ENCODE data around the gene DTX3.
A peak's percentile ranks its signal among the peaks of the same experiment; 100 is the strongest.

The DTX3 gene

DNA sequence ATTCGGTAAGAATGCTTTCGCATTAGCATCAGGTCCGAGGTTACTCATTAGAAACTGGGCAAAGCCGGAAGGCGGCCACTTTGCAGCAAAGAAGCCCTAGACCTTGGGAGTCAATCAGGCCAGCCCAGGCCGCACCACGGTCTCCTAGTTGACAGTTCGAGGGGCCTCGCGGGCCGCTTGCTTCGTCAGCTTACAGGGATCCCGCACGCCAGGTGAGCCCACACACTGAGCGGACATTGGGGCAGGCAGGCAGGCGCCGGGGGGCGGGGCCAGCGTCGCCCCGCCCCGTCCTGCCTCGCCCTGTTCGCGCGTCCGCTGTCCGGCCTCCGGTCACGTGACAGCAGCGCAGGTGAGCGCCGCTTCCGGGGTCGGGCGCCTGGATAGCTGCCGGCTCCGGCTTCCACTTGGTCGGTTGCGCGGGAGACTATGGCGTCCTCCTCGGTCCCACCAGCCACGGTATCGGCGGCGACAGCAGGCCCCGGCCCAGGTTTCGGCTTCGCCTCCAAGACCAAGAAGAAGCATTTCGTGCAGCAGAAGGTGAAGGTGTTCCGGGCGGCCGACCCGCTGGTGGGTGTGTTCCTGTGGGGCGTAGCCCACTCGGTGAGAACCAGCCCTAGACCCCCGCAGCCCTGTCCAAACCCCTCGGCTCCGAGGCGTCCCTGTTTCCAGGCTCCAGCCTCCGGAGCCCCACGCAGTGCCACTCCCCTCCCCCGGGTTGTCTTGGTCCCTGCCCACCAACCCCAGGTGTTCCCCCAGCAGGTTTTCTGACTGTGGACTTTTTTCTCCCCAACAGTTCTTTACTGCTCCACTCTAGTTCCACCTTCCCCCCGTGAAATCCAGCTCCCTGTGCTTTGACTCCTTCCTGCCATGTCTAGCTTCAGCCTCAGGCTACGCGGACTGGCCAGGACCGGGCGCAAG, 13.5 kb upstream of the DTX3 start, which contains the start of gene PIP4K2C:
PIP4K2C (plus strand) TSS at position 329 of the 918 bp plus-strand sequence; CDS start at position 427, 98 bp downstream.
- Histone ChIP-seq H3K4me1 (ENCODE audit: control insufficient read depth in 1 of 2, insufficient read depth in 1 of 2, low read depth in 1 of 2, low read length in 1 of 2) (peaks cover 14 to 16% of the 10 kb centered on the region in 2 experiments), H3K9me3 (no peaks in the 10 kb centered on the region), H3K36me3 (peaks cover 22% of the 10 kb centered on the region), H3K4me3 (ENCODE audit: low read depth in 1 of 2, low read length in 1 of 2) (peak within 1 kb of the TSS; percentile 76 to 91), H3K27me3 (peaks cover 33% of the 10 kb centered on the region), H3K27ac (peak within 1 kb of the TSS; percentile 76)
- TF ChIP-seq, protein P1, sequence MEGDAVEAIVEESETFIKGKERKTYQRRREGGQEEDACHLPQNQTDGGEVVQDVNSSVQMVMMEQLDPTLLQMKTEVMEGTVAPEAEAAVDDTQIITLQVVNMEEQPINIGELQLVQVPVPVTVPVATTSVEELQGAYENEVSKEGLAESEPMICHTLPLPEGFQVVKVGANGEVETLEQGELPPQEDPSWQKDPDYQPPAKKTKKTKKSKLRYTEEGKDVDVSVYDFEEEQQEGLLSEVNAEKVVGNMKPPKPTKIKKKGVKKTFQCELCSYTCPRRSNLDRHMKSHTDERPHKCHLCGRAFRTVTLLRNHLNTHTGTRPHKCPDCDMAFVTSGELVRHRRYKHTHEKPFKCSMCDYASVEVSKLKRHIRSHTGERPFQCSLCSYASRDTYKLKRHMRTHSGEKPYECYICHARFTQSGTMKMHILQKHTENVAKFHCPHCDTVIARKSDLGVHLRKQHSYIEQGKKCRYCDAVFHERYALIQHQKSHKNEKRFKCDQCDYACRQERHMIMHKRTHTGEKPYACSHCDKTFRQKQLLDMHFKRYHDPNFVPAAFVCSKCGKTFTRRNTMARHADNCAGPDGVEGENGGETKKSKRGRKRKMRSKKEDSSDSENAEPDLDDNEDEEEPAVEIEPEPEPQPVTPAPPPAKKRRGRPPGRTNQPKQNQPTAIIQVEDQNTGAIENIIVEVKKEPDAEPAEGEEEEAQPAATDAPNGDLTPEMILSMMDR (IDR thresholded peaks at IDR 0.05) = no peak

DNA sequence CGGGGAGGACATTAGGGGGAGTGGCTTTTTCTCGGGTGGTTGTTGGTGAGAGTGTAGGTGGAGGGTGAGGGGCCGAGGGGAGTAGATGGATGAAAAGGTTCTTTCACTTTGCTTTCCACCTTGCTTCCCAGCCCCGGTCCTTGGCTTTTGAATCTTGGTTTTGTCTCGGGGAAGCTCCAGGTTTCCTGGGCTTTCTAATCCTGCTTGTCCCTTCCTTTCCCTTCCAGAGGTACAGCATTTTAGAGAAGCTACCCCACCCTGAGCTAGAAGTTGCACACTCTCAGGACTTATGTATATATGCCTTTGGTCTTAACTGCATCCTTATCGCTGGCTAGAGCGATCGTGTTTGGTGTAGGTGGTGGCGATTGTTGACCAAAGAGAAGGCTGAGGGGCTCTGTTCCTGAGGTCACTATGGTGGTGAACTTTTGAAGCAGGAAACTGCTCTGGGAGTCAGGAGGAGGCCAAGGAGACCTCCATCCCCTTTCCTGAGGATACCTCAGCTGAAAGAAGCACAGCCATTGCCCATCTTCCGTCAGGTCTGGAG, 12.8 kb upstream of the DTX3 start:
- Histone ChIP-seq H3K27ac (peak overlapping the region; percentile 76), H3K9me3 (no peaks in the 10 kb centered on the region), H3K27me3 (peaks cover 26% of the 10 kb centered on the region), H3K4me1 (ENCODE audit: control insufficient read depth in 1 of 2, insufficient read depth in 1 of 2, low read depth in 1 of 2, low read length in 1 of 2) (peaks cover 14 to 16% of the 10 kb centered on the region in 2 experiments), H3K4me3 (ENCODE audit: low read depth in 1 of 2, low read length in 1 of 2) (peak overlapping the region; percentile 76 to 91), H3K36me3 (peaks cover 30% of the 10 kb centered on the region)
- TF ChIP-seq, protein P1 (IDR thresholded peaks at IDR 0.05) = no peak

DNA sequence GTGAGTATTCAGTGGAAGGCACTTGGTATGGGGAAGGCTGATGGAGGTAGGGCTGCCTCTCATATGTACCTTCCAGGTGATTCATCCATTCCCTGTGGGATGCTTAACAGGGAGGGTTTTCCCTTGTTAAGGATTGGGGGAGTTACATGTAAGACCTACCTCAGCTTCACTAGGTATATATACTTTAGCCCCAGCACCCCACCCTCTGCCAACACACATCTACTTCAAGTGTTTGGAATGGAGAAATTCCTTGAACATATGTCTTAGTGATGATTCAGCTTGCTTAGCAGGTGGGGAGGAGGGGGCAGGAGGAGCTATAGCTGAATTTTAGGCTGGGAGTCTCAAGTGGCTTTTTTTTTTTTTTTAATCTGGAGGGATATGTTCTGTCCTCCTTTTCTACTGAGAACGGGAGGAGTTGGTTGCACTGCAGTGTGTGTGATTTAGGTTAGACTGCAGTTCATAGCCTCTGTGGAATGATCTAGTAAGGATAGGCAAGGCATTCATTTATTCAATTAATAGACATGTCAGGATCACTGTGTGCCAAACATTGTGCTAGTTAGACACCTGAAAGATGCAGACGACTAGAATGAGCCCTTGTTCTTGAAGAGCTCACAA, 12.0 kb upstream of the DTX3 start:
- Histone ChIP-seq H3K9me3 (no peaks in the 10 kb centered on the region), H3K27me3 (peaks cover 18% of the 10 kb centered on the region), H3K27ac (no peak overlapping the region), H3K4me3 (ENCODE audit: low read depth in 1 of 2, low read length in 1 of 2) (no peak overlapping the region), H3K36me3 (peaks cover 38% of the 10 kb centered on the region), H3K4me1 (ENCODE audit: control insufficient read depth in 1 of 2, insufficient read depth in 1 of 2, low read depth in 1 of 2, low read length in 1 of 2) (peaks cover 14 to 16% of the 10 kb centered on the region in 2 experiments)
- TF ChIP-seq, protein P1 (IDR thresholded peaks at IDR 0.05) = no peak

DNA sequence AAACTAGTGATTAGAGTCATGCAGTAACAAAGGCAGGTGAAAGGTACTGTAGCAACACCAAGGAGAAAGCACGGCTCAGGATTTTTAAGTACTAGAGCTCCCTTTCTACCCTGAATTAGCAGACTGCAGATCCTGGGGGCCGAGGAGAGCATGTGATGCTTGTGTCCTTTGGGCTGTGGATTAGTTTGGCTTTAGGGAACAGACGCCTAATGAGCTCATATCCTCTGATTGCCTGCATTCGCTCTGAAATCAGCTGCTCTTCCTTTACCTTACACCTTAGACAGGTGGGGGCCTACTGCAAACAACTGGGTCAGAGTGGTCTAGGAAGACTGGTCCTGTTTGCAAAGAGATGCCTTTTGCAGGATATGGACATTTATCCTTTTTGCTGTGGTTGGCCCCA, 11.4 kb upstream of the DTX3 start:
- Histone ChIP-seq H3K27ac (no peak overlapping the region), H3K4me3 (ENCODE audit: low read depth in 1 of 2, low read length in 1 of 2) (no peak overlapping the region), H3K27me3 (peaks cover 13% of the 10 kb centered on the region), H3K4me1 (ENCODE audit: control insufficient read depth in 1 of 2, insufficient read depth in 1 of 2, low read depth in 1 of 2, low read length in 1 of 2) (peaks cover 14 to 16% of the 10 kb centered on the region in 2 experiments), H3K9me3 (no peaks in the 10 kb centered on the region), H3K36me3 (peaks cover 43% of the 10 kb centered on the region)
- TF ChIP-seq, protein P1 (IDR thresholded peaks at IDR 0.05) = no peak

DNA sequence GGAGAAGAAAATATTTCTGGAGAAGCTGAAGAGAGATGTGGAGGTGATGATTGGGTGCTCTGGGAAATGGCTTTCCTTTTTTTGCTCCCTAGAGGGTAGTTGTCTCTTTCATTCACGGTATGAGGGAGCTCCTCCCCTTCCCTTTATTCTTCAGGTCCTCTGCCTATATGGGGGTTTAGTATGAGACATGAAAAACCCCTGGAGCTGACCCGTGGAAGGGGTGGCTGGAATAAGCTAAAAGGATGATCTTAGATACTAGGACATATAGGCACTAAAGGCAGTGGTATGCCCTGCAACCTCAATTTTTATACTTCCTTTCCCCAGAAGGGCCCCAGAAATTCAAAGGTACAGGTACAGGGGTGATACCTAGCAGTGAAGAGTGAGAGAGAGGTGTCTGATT, 4.2 kb upstream of the DTX3 start:
- Histone ChIP-seq H3K36me3 (peaks cover 72% of the 10 kb centered on the region), H3K27ac (no peak overlapping the region), H3K9me3 (no peaks in the 10 kb centered on the region), H3K4me3 (ENCODE audit: low read depth in 1 of 2, low read length in 1 of 2) (no peak overlapping the region), H3K4me1 (ENCODE audit: control insufficient read depth in 1 of 2, insufficient read depth in 1 of 2, low read depth in 1 of 2, low read length in 1 of 2) (peaks cover 0 to 9% of the 10 kb centered on the region in 2 experiments), H3K27me3 (peaks cover 21% of the 10 kb centered on the region)
- TF ChIP-seq, protein P1 (IDR thresholded peaks at IDR 0.05) = no peak
